ENCODE measurements around the gene PDE6G.
"Not testable (repeated sequence)": the region's sequence is repeated elsewhere in the genome, so short reads cannot be mapped to it uniquely, and the experiment has no call there.

PDE6G gene

GRCh38 chr17:81638683-81639082, 17.7 kb downstream of the PDE6G start:
- FAIRE-seq: no peak

GRCh38 chr17:81636505-81637288, 19.6 kb downstream of the PDE6G start, which contains the start of the genes NPLOC4 and TSPAN10:
Gene NPLOC4, minus strand, starts transcription at chr17:81637112. Its CDS starts 182 bp downstream, at chr17:81636930.
Gene TSPAN10, plus strand, starts transcription at chr17:81637196. Its CDS starts 5,217 bp downstream, at chr17:81642413.
- peak; percentile 78 for FAIRE-seq
- peak; percentile 94 for DNase-seq (ENCODE audit: extremely low spot score, insufficient read length, low read depth)

More at GRCh38 chr17:81638683-81639082, 17.7 kb downstream of the PDE6G start:
- DNase-seq (ENCODE audit: extremely low spot score, insufficient read length, low read depth): no peak

- FAIRE-seq (no peak), DNase-seq (ENCODE audit: extremely low spot score, insufficient read length, low read depth) (no peak)
Measured at GRCh38 chr17:81635973-81636504, 20.3 kb downstream of the PDE6G start.

DNA sequence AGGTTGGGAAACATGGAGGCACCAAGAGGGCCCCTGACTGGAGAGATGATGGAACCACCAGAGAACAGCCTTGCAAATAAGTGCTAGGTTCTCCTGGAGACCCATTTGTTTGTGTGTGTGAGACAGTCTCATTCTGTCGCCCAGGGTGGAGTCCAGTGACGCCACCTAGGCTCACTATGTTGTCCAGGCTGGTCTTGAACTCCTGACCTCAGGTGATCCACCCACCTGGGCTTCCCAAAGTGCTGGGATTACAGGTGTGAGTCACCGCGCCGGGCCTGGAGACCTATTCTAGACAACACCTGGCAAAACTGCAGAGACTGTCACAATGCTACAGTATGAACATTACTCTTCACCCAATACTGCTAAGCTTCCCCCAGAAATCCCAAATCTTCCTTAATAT, 20.9 kb downstream of the PDE6G start:
- no peak for FAIRE-seq
- DNase-seq (ENCODE audit: extremely low spot score, insufficient read length, low read depth): no peak

DNA sequence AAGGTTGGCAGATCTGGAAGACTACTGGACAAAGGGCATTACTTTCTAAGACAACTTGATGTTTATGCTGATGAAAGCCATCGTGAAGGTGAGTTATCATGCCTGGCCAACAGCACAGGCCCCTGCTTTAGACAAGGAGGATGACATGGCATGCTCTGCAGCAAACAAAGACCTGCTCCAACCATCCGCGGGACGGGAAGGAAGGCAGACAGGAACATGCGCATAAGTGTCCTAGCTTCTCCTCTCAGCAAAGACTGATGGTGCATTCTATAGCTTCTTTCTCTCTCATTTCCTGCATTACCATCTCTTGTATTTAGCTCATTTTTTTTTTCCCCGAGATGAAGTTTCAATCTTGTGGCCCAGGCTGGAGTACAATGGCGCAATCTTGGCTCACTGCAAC, 24.9 kb downstream of the PDE6G start:
- DNase-seq (ENCODE audit: extremely low spot score, insufficient read length, low read depth): no peak
- FAIRE-seq: no peak

DNA sequence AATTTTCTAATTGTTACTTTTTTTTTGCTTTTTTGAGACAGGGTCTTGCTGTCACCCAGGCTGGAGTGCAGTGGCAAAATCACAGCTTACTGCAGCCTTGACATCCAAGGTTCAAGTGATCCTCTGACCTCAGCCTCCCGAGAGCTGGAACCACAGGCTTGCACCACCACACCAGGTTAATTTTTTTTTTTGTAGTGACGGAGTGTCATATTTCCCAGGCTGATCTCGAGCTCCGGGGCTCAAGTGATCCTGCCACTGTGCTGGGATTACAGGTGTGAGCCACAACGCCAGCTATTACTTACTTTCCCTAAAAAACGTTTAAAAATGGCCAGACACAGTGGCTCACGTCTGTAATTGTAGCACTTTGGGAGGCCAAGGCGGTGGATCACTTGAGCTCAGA, 26.1 kb downstream of the PDE6G start:
- no peak for DNase-seq (ENCODE audit: extremely low spot score, insufficient read length, low read depth)
- no peak for FAIRE-seq

- no peak for FAIRE-seq
- DNase-seq (ENCODE audit: extremely low spot score, insufficient read length, low read depth): no peak
Measured at GRCh38 chr17:81621494-81622130, 34.7 kb downstream of the PDE6G start.

- not testable (repeated sequence) for FAIRE-seq; DNase-seq (ENCODE audit: extremely low spot score, insufficient read length, low read depth)
Measured at GRCh38 chr17:81618307-81618706, 38.0 kb downstream of the PDE6G start.

- no peak for FAIRE-seq
- no peak for DNase-seq (ENCODE audit: extremely low spot score, insufficient read length, low read depth)
Measured at GRCh38 chr17:81616877-81617276, 39.5 kb downstream of the PDE6G start.

- DNase-seq (ENCODE audit: extremely low spot score, insufficient read length, low read depth) (no peak), FAIRE-seq (no peak)
Measured at GRCh38 chr17:81615401-81615930, 40.9 kb downstream of the PDE6G start.

DNA sequence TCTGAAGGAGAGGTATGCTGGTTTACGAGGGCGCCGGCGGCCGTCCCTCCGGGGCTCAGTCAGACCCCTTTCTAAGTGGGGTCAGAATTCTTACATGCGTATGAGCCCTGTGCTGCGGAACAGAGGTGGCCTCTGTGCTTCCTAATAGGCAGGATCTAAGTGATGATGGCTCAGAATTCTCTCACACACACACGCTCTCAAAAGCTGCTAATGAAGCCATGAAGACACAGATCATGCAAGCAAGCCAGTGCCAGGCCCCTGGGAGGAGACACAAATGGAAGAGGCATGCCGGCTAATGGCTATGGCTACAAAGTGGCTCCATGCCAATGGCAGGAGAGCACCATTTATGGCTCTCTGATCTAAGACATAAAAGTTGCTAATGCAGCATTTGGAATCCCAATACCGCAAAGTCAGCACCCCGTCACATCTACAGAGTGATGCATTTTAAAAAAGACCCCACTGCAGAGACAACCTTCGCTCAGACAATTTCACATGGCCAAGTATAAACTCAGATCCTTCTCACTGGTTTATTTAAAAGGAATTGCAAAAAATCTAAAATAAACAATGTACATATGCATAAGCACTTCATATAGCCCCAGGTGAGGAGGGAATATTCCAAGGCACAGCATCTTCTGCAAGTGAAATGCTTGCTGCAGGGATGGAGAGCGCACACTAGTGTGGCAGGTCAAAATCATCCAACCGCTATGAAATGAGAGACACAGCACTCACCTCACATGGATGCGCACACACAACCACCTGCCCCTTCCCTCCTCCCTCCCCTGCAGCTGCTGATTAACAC, 44.0 kb downstream of the PDE6G start:
- no peak for FAIRE-seq
- no peak for DNase-seq (ENCODE audit: extremely low spot score, insufficient read length, low read depth)

- FAIRE-seq: no peak
Measured at GRCh38 chr17:81609541-81610311, 46.6 kb downstream of the PDE6G start.

GRCh38 chr17:81608605-81609004, 47.7 kb downstream of the PDE6G start:
- no peak for DNase-seq (ENCODE audit: extremely low spot score, insufficient read length, low read depth)
- no peak for FAIRE-seq

More at GRCh38 chr17:81609541-81610311, 46.6 kb downstream of the PDE6G start:
- no peak for DNase-seq (ENCODE audit: extremely low spot score, insufficient read length, low read depth)

DNA sequence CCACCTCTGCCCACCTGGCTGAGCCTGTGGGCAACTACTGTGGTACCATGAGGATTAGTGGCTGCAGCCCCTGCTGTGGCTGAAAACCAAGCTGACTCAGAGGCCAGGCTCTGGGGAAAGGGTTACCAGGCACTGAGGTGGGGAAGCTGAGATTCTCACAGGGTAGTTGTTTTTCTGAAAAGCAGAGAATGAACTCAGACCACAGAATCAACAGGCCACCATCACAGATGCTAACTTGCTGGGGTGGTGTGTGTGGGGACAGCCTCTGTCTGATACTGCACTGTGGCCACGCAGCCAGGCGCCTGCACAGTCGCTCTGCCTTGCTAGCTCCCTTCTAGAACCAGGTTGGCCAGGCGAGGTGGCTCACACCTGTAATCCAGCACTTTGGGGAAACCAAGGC, 48.3 kb downstream of the PDE6G start:
- FAIRE-seq: no peak

GRCh38 chr17:81607431-81607830, 48.9 kb downstream of the PDE6G start:
- no peak for DNase-seq (ENCODE audit: extremely low spot score, insufficient read length, low read depth)
- no peak for FAIRE-seq

More for the DNA sequence above, 48.3 kb downstream of the PDE6G start:
- DNase-seq (ENCODE audit: extremely low spot score, insufficient read length, low read depth): no peak

DNA sequence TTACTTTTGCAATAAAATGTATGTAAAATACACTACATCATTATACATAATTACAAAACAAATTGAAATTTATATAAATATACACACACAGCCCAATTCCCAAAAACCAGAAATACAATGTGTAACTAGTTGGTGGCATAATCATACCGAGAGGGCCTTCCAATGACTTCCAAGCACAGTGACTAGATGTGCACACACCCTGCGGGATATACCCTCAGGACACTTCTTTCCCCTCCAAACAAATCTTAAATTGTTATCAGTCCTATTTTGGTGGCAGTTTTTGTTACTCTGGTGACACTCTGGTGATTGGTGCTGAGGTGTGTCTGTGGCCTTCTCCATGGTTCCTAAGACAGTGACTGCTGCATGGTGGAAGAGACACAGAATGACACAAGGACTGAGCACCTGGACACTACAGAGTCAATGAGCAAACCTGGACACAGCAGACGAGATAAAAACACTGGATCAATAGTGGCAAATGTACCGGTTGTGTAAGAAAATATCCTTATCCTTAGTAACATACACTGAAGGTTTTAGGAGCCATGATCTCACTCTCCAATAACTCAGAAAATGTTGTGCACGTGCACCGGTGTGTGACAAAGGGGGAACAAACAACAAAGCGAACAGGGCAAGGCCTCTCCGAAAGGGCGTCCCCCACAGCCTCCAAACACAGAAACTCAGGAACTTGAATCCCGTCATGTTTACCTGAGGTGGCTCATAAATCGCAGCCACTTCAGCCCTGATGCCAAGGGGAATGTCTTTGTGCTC, 52.3 kb downstream of the PDE6G start:
- no peak for DNase-seq (ENCODE audit: extremely low spot score, insufficient read length, low read depth)
- no peak for FAIRE-seq

DNA sequence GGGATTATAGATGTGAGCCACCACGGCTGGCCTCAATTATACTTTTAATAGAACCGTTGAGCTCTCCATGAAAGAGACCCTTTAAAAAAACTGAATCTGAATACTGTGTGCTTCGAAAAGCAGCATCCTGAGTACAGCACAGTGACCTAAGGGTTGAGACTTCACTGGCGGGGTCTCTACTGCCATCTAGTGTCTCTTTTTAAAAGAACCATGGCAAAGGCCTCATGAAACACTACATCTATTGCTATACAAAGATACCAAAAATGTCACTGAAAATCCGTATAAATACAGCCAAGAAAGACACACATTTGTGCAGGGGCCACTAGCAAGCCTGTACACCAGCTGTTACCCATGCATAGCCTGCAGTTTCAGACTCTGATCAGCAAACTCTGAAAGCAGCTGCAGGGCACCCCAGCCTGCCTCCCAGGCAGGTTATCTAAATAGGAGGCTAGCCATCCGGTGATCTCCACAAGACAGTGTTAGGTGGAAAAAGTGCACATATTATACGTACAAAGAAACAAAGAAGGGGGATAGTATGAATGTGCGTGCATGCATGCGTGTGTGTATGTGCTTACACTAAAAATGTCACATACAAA, 54.7 kb downstream of the PDE6G start:
- peak; percentile 47 for DNase-seq (ENCODE audit: extremely low spot score, insufficient read length, low read depth)
- FAIRE-seq: peak; percentile 81

Data from GM18507 (cell line).